HG03280 (cell line): Measurements from ENCODE around the gene ANKRD24.
"Not testable (repeated sequence)": the region's sequence is repeated elsewhere in the genome, so short reads cannot be mapped to it uniquely, and the experiment has no call there.

Source experiments
- ATAC-seq: cut with Tn5 transposase; IDR thresholded peaks from one replicate; pipeline ENCODE4 v1.9.1; 2021; ENCODE audit warnings: mild to moderate bottlenecking, moderate library complexity; ENCODE audit not compliant: unreplicated experiment

The ANKRD24 gene

GRCh38 chr19:4173479-4174212 lies 8.8 kb upstream of the ANKRD24 start:
- no peak for ATAC-seq

- ATAC-seq: no peak
Measured at GRCh38 chr19:4174213-4174894, 8.1 kb upstream of the ANKRD24 start.

GRCh38 chr19:4174895-4175668 lies 7.4 kb upstream of the ANKRD24 start:
- ATAC-seq: no peak

- no peak for ATAC-seq
Measured at GRCh38 chr19:4175669-4175931, 6.9 kb upstream of the ANKRD24 start.

- ATAC-seq: no peak
Measured at GRCh38 chr19:4177146-4177545, 5.3 kb upstream of the ANKRD24 start.

GRCh38 chr19:4178990-4179389 lies 3.5 kb upstream of the ANKRD24 start:
- no peak for ATAC-seq

GRCh38 chr19:4181053-4181508 lies 1.4 kb upstream of the ANKRD24 start:
- ATAC-seq: no peak

GRCh38 chr19:4183967-4184717 lies 1.7 kb downstream of the ANKRD24 start:
- no peak for ATAC-seq

- no peak for ATAC-seq
Measured at GRCh38 chr19:4184718-4185352, 2.3 kb downstream of the ANKRD24 start.

GRCh38 chr19:4185413-4186086 lies 3.1 kb downstream of the ANKRD24 start:
- ATAC-seq: no peak

- ATAC-seq: no peak
Measured at GRCh38 chr19:4186087-4186993, 3.9 kb downstream of the ANKRD24 start.

- no peak for ATAC-seq
Measured at GRCh38 chr19:4187313-4188122, 5.0 kb downstream of the ANKRD24 start.

- no peak for ATAC-seq
Measured at GRCh38 chr19:4189641-4190040, 7.2 kb downstream of the ANKRD24 start.

- ATAC-seq: not testable (repeated sequence)
Measured at GRCh38 chr19:4192537-4192936, 10.0 kb downstream of the ANKRD24 start.

- ATAC-seq: no peak
Measured at GRCh38 chr19:4194353-4194752, 11.9 kb downstream of the ANKRD24 start.

- ATAC-seq: no peak
Measured at GRCh38 chr19:4196009-4196408, 13.5 kb downstream of the ANKRD24 start.

- no peak for ATAC-seq
Measured at GRCh38 chr19:4196587-4197148, 14.2 kb downstream of the ANKRD24 start.

GRCh38 chr19:4197228-4197624 lies 14.7 kb downstream of the ANKRD24 start:
- no peak for ATAC-seq
